Measurements from ENCODE around the gene TLCD2. TPM values are rescaled to one million over a fixed set of nuclear protein-coding genes. Genes with fewer than 3 reads are reported as not detected.
"Not testable (repeated sequence)": the region's sequence is repeated elsewhere in the genome, so short reads cannot be mapped to it uniquely, and the experiment has no call there.

The TLCD2 gene
- total RNA-seq, 6 experiments from 2014 or later, result 2.5 to 17.7 (median 3.7) TPM

- Histone ChIP-seq H3K27ac (no peak overlapping the region), H3K27me3 (no peaks in the 10 kb centered on the region), H3K4me3 (no peak overlapping the region), H3K9me3 (no peaks in the 10 kb centered on the region), H3K36me3 (no peaks in the 10 kb centered on the region), H3K4me1 (no peaks in the 10 kb centered on the region)
- no peak for DNase-seq
- ATAC-seq, result no peak
- 39% methylated on average over 4 of the region's 5 CpGs for WGBS (ENCODE audit: insufficient coverage, low coverage, low lambda C conversion rate, missing lambda C conversion rate)
- intact Hi-C loops (cut with DNase I), result no loop called here
- no peak for TF ChIP-seq CTCF (IDR thresholded peaks at IDR 0.05)
- TF ChIP-seq POLR2A (IDR thresholded peaks at IDR 0.05), result no peak
Measured at GRCh38 chr17:1697681-1698080, 12.5 kb downstream of the TLCD2 start.

GRCh38 chr17:1695365-1695764 lies 14.8 kb downstream of the TLCD2 start:
- Histone ChIP-seq H3K4me3 (no peak overlapping the region), H3K27ac (no peak overlapping the region), H3K36me3 (no peaks in the 10 kb centered on the region), H3K9me3 (no peaks in the 10 kb centered on the region), H3K4me1 (no peaks in the 10 kb centered on the region), H3K27me3 (no peaks in the 10 kb centered on the region)
- ATAC-seq (no peak), DNase-seq (no peak)
- intact Hi-C loops (cut with DNase I), result no loop called here
- WGBS (ENCODE audit: insufficient coverage, low coverage, low lambda C conversion rate, missing lambda C conversion rate), result 48% methylated on average over 4 of the region's 8 CpGs
- TF ChIP-seq POLR2A (IDR thresholded peaks at IDR 0.05), result no peak
- no peak for TF ChIP-seq CTCF (IDR thresholded peaks at IDR 0.05)

- TF ChIP-seq CTCF (IDR thresholded peaks at IDR 0.05) (no peak), POLR2A (IDR thresholded peaks at IDR 0.05) (no peak)
- Histone ChIP-seq H3K27me3 (no peaks in the 10 kb centered on the region), H3K9me3 (no peaks in the 10 kb centered on the region), H3K27ac (no peak overlapping the region), H3K4me3 (no peak overlapping the region), H3K4me1 (no peaks in the 10 kb centered on the region), H3K36me3 (no peaks in the 10 kb centered on the region)
- ATAC-seq (no peak), DNase-seq (no peak)
- 75% methylated on average over 7 of the region's 7 CpGs for WGBS (ENCODE audit: insufficient coverage, low coverage, low lambda C conversion rate, missing lambda C conversion rate)
- intact Hi-C loops (cut with DNase I), result no loop called here
Measured at GRCh38 chr17:1693339-1693738, 16.8 kb downstream of the TLCD2 start.

- no peaks in the 10 kb centered on the region for H3K36me3 ChIP-seq
- intact Hi-C loops (cut with DNase I), result no loop called here
- WGBS (ENCODE audit: insufficient coverage, low coverage, low lambda C conversion rate, missing lambda C conversion rate), result 84% methylated on average over 3 of the region's 8 CpGs
- TF ChIP-seq POLR2A (IDR thresholded peaks at IDR 0.05) (no peak), CTCF (IDR thresholded peaks at IDR 0.05) (no peak)
- H3K27ac ChIP-seq, result no peak overlapping the region
- H3K4me1 ChIP-seq, result no peaks in the 10 kb centered on the region
- H3K4me3 ChIP-seq, result no peak overlapping the region
- ATAC-seq (no peak), DNase-seq (no peak)
- no peaks in the 10 kb centered on the region for H3K27me3 ChIP-seq
- H3K9me3 ChIP-seq, result no peaks in the 10 kb centered on the region
Measured at GRCh38 chr17:1690544-1691221, 19.5 kb downstream of the TLCD2 start.

- H3K27me3 ChIP-seq; H3K4me3 ChIP-seq; H3K4me1 ChIP-seq; ATAC-seq; DNase-seq; intact Hi-C loops (cut with DNase I); H3K27ac ChIP-seq; H3K36me3 ChIP-seq; H3K9me3 ChIP-seq: not testable (repeated sequence)
- 36% methylated on average over 3 of the region's 6 CpGs for WGBS (ENCODE audit: insufficient coverage, low coverage, low lambda C conversion rate, missing lambda C conversion rate)
Measured at GRCh38 chr17:1688405-1688804, 21.8 kb downstream of the TLCD2 start.
